K562 (cell line): ENCODE measurements around the gene PIP5KL1. TPM values are rescaled to one million over a fixed set of nuclear protein-coding genes. Genes with fewer than 3 reads are reported as not detected.

ENCODE experiments used
- ATAC-seq: fragments of 200-7000 bp; cut with Tn5 transposase; 3 replicates; pipeline ENCODE4 v1.9.1; 2020; ENCODE audit warnings: moderate library complexity
- BruUV-seq: library from RNA; stranded (reverse); fragments of 400-500 nt; replicated peaks from 2 replicates; lab custom pipeline; 2021; lab: Mats Ljungman, UMichigan
- CTCF ChIA-PET: fragments of 300-600 bp; formaldehyde crosslinking; extraction: SDS; loops from one replicate; lab custom pipeline; 2021; ENCODE audit warnings: low intra/inter-chr PET ratio; lab: Yijun Ruan, JAX
- POLR2A ChIA-PET: fragments of 300-600, 350-650 bp; sonication (Branson Sonifier 250); formaldehyde crosslinking; extraction: SDS; loops from one replicate; lab custom pipeline; 2021; ENCODE audit warnings: antibody characterized with exemption, inconsistent platforms; lab: Yijun Ruan, JAX
- DNase-seq, 4 experiments: peaks; one replicate each; pipeline versions ENCODE4 v3.0.0 to v3.0.0-alpha.2; 2011 to 2018; ENCODE audit warnings: low spot score in 3 of 4, mixed read lengths in 3 of 4; ENCODE audit errors: extremely low read depth in 1 of 4
- FAIRE-seq: peaks from 2 replicates; lab custom pipeline; 2011; peaks lifted over from hg19 to GRCh38; lab: Jason Lieb, UNC
- H2AFZ ChIP-seq: 2 replicates; pipeline ENCODE4 v1.6.0; 2011; ENCODE audit warnings: low read depth, low read length, control low read depth, inconsistent platforms
- H3K27ac ChIP-seq: fragments of 200-600 bp; 3 replicates; pipeline ENCODE4 v1.8.0; 2011; ENCODE audit warnings: low read depth, mild to moderate bottlenecking, control low read depth, inconsistent platforms, low read length, moderate library complexity, mixed read lengths; ENCODE audit errors: extremely low read depth
- H3K27me3 ChIP-seq, 2 experiments: fragments of 300-600 bp in 1 of 2; 2 replicates in 1 of 2; 3 replicates in 1 of 2; pipeline versions ENCODE4 v1.6.0 to v1.8.0; 2011; ENCODE audit warnings: inconsistent platforms in 2 of 2, low read length in 2 of 2, mild to moderate bottlenecking in 1 of 2, mixed read lengths in 1 of 2, moderate library complexity in 1 of 2; ENCODE audit not compliant: control insufficient read depth in 2 of 2, insufficient read depth in 2 of 2
- H3K36me3 ChIP-seq: fragments of 300-600 bp; 3 replicates; pipeline ENCODE4 v1.8.0; 2011; ENCODE audit warnings: mild to moderate bottlenecking, low read length, inconsistent platforms; ENCODE audit not compliant: control insufficient read depth, insufficient read depth
- H3K4me1 ChIP-seq, 2 experiments: fragments of 200-600 bp in 1 of 2; replicated peaks in 1 of 2; 2 replicates in 1 of 2; 3 replicates in 1 of 2; pipeline versions ENCODE4 v1.5.1 to v1.8.0; 2011; ENCODE audit warnings: inconsistent platforms in 2 of 2, low read length in 2 of 2, mild to moderate bottlenecking in 1 of 2, mixed read lengths in 1 of 2, moderate library complexity in 1 of 2; ENCODE audit not compliant: control insufficient read depth in 2 of 2, insufficient read depth in 2 of 2
- H3K4me2 ChIP-seq: 2 replicates; pipeline ENCODE4 v1.6.1; 2011; ENCODE audit warnings: low read length, control low read depth, inconsistent platforms, mixed read lengths; ENCODE audit not compliant: insufficient read depth
- H3K4me3 ChIP-seq: fragments of 200-600 bp; sonication (generic), shearing (Covaris generic); 2 replicates; pipeline ENCODE4 v1.5.1; 2016; ENCODE audit warnings: control low read depth, inconsistent platforms
- H3K79me2 ChIP-seq: fragments of 200-600 bp; 3 replicates; pipeline ENCODE4 v1.8.0; 2011; ENCODE audit warnings: low read length, inconsistent platforms; ENCODE audit not compliant: control insufficient read depth, insufficient read depth
- H3K9ac ChIP-seq, 2 experiments: 2 replicates each; pipeline versions ENCODE4 v1.6.0 to v1.6.1; 2011; ENCODE audit warnings: low read depth in 2 of 2, low read length in 2 of 2, control low read depth in 1 of 2, inconsistent platforms in 1 of 2, mild to moderate bottlenecking in 1 of 2, mixed read lengths in 1 of 2; ENCODE audit not compliant: insufficient read depth in 1 of 2
- H3K9me1 ChIP-seq: one replicate; pipeline ENCODE4 v1.6.0; 2011; ENCODE audit warnings: inconsistent platforms, mild to moderate bottlenecking, low read length, moderate library complexity; ENCODE audit not compliant: control insufficient read depth, insufficient read depth
- H3K9me3 ChIP-seq: replicated peaks from 2 replicates; pipeline ENCODE4 v1.5.1; 2011; ENCODE audit warnings: low read depth, low read length, inconsistent platforms; ENCODE audit not compliant: control insufficient read depth, insufficient read depth
- H4K20me1 ChIP-seq: replicated peaks from 2 replicates; pipeline ENCODE4 v1.6.1; 2011; ENCODE audit warnings: low read length, inconsistent platforms, mixed read lengths; ENCODE audit not compliant: control insufficient read depth, insufficient read depth
- BHLHE40 ChIP-seq: IDR thresholded peaks from 2 replicates; pipeline ENCODE4 v1.6.1; 2011; ENCODE audit warnings: low read length, improper control_type of control experiment
- CHD7 ChIP-seq: fragments of 200-600 bp; sonication (generic); IDR thresholded peaks from one replicate; pipeline ENCODE4 v1.6.1; 2012; ENCODE audit warnings: mild to moderate bottlenecking, low read depth, low read length, inconsistent platforms
- MEF2D ChIP-seq: conservative IDR thresholded peaks from 2 replicates; pipeline ENCODE4 v1.6.1; 2016; ENCODE audit warnings: low read depth, missing genetic modification characterization, missing compliant biosample characterization
- RAD51 ChIP-seq: fragments of 450-650 bp; IDR thresholded peaks from 2 replicates; pipeline ENCODE4 v1.7.1; 2016; ENCODE audit warnings: low read depth, mild to moderate bottlenecking, borderline replicate concordance
- TOE1 ChIP-seq, 2 experiments: fragments of 450-650 bp in 1 of 2; sonication (generic) in 1 of 2; formaldehyde crosslinking in 1 of 2; IDR thresholded peaks; 2 replicates each; pipeline versions ENCODE4 v1.7.1 to v1.8.0; 2016 to 2022; ENCODE audit warnings: borderline replicate concordance in 2 of 2, mild to moderate bottlenecking in 2 of 2, antibody characterized with exemption in 1 of 2, inconsistent platforms in 1 of 2, low read depth in 1 of 2, missing genetic modification reagents in 1 of 2, moderate library complexity in 1 of 2
- USF2 ChIP-seq: sonication (generic); formaldehyde crosslinking; IDR thresholded peaks from 2 replicates; pipeline ENCODE4 v1.5.0; 2020; ENCODE audit warnings: missing genetic modification reagents
- ZNF512 ChIP-seq: IDR thresholded peaks from 2 replicates; pipeline ENCODE4 v1.6.1; 2016; ENCODE audit warnings: missing genetic modification characterization, missing compliant biosample characterization
- WGBS: fragments of 100-300 bp; shearing (Covaris generic); methylation state at CpG from one replicate; pipeline ENCODE4 v1.1.6; 2016; ENCODE audit warnings: low coverage, mixed read lengths; ENCODE audit not compliant: insufficient coverage; ENCODE audit errors: missing lambda C conversion rate; 5-methylcytosine and 5-hydroxymethylcytosine counted together
- in situ Hi-C: fragments of 300-500 bp; cut with MboI; formaldehyde crosslinking; loops from 4 replicates; pipeline ENCODE4 v1.15.0; 2018; ENCODE audit warnings: inconsistent platforms, mixed read lengths
- intact Hi-C: fragments of 100-400 bp; cut with micrococcal nuclease; formaldehyde crosslinking; loops from 2 replicates; pipeline ENCODE4 v1.14.2; 2022
- polyA plus RNA-seq, 8 experiments: library from polyadenylated mRNA; depleted of rRNA in 4 of 8; stranded (reverse) in 5 of 8; unstranded in 3 of 8; fragments of >200 nt; fragmentation: Nextera tagmentation in 2 of 8; fragmentation: Illumina TruSeq in 1 of 8; extraction: Ambion mirVana in 2 of 8; extraction: Trizol in 1 of 8; gene quantifications; 2 replicates each; pipeline versions ENCODE4 v1.2.1 to v1.2.3, GENCODE V29; 2011 to 2014; ENCODE audit warnings: inconsistent platforms in 1 of 8, missing spikeins in 1 of 8
- total RNA-seq, 7 experiments: library from RNA; depleted of rRNA in 6 of 7; stranded (reverse); fragments of >200 nt in 6 of 7; fragmentation: Illumina TruSeq in 2 of 7; extraction: Trizol in 2 of 7; gene quantifications; 2 replicates each; pipeline versions ENCODE4 v1.2.1 to v1.2.3, GENCODE V29; 2011 to 2021; ENCODE audit warnings: low replicate concordance in 1 of 7

Gene PIP5KL1
- total and polyA plus RNA-seq, 9 of the 15 experiments (the other 6 are each of a cell fraction or from before 2014, with no cell fraction given): 0.18 to 4.8 (median 1.2) TPM

- no peaks in the 10 kb centered on the region for H3K79me2 ChIP-seq
- DNase-seq: no peak
- H3K27ac ChIP-seq: no peak overlapping the region
- in situ Hi-C loops: no loop called here
- peaks cover 6% of the 10 kb centered on the region for H3K9me1 ChIP-seq
- no peak for ATAC-seq
- ChIA-PET CTCF (no interaction called here), POLR2A (no interaction called here)
- H3K36me3 ChIP-seq: peaks cover 26% of the 10 kb centered on the region; the same call in 2 of the 3 replicates
- H3K4me2 ChIP-seq: no peak overlapping the region
- BruUV-seq: no TSS peak
- FAIRE-seq: no peak
- no peaks in the 10 kb centered on the region for H3K27me3 ChIP-seq
- H2AFZ ChIP-seq: no peak overlapping the region
- WGBS: 54% methylated on average over 2 of the region's 3 CpGs
- intact Hi-C loops: no loop called here
- H3K4me1 ChIP-seq: peaks cover 11 to 56% of the 10 kb centered on the region in 2 experiments; a peak in 4 of 5 replicates
- H3K4me3 ChIP-seq: no peak overlapping the region
- 0 out of 2 replicates have a peak, but pooled peaks cover 5% of the 10 kb centered on the region for H4K20me1 ChIP-seq
- H3K9ac ChIP-seq: no peak overlapping the region; a peak in 1 of 4 replicates
- no peaks in the 10 kb centered on the region for H3K9me3 ChIP-seq
- TF ChIP-seq CHD7 (no peak), MEF2D (tag) (no peak), BHLHE40 (peak; percentile 46), TOE1 (IDR thresholded peaks at IDR 0.05; ENCODE audit: borderline replicate concordance) (peak; percentile 88), TOE1 (CRISPR knock-in tag; IDR thresholded peaks at IDR 0.05; ENCODE audit: borderline replicate concordance, low read depth) (no peak), ZNF512 (tag) (no peak), USF2 (CRISPR knock-in tag) (peak; percentile 55), RAD51 (peak; percentile 89)
Measured at GRCh38 chr9:127946728-127947127, 16.2 kb upstream of the PIP5KL1 start.
